GM23248 (cell line): ENCODE data around the gene CD300LD.

ENCODE experiments used
- EZH2 ChIP-seq: fragments of 200-600 bp; sonication (generic); IDR thresholded peaks from 2 replicates; pipeline ENCODE4 v1.6.1; 2018; ENCODE audit warnings: antibody characterized with exemption, mild to moderate bottlenecking; ENCODE audit not compliant: insufficient read depth, poor library complexity, severe bottlenecking
- EZH2phosphoT487 ChIP-seq: fragments of 200-600 bp; sonication (generic); IDR thresholded peaks from 2 replicates; pipeline ENCODE4 v1.6.1; 2018; ENCODE audit warnings: antibody characterized with exemption, moderate library complexity, mild to moderate bottlenecking, low read depth; ENCODE audit not compliant: insufficient read depth

DNA sequence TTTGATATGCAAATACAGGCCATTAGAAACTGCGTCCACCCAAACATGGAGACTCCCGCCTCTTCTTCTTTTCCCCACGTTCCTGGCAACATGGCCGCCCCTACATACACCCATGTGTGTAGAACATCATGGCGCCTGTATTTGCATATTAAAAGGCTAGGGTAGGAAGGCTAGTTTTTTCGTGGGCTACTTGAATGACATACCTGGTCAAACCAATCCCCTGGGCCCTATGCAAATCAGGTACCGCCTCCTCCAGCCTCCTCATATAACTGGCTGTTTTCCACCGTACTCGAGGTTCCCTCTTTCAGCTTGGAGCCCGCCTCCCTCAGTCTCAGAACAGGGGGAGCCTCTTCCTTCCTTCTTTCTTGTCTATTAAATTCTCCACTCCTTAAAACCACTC is 60.0 kb downstream of the CD300LD start:
- no peak for TF ChIP-seq EZH2
- TF ChIP-seq EZH2phosphoT487 = no peak
